GM12878 (cell line): ENCODE results near the gene ANKRD13A. TPM values are rescaled to one million over a fixed set of nuclear protein-coding genes. Genes with fewer than 3 reads are reported as not detected.

ENCODE experiments used
- ATAC-seq: fragments of 200-7000 bp; cut with Tn5 transposase; 3 replicates; pipeline ENCODE4 v1.9.1; 2020; ENCODE audit warnings: mild to moderate bottlenecking, moderate library complexity
- BruUV-seq: library from RNA; stranded (reverse); fragments of 400-500 nt; replicated peaks from 2 replicates; lab custom pipeline; 2021; lab: Mats Ljungman, UMichigan
- CTCF ChIA-PET: fragments of 300-600 bp; sonication (Branson Sonifier 250); formaldehyde crosslinking; extraction: SDS; loops from one replicate; lab custom pipeline; 2021; ENCODE audit warnings: inconsistent platforms; lab: Yijun Ruan, JAX
- POLR2A ChIA-PET: fragments of 350-600 bp; formaldehyde crosslinking; extraction: SDS; loops from one replicate; lab custom pipeline; 2021; ENCODE audit warnings: inconsistent platforms; lab: Charles Lee
- RAD21 ChIA-PET: fragments of 300-600 bp; sonication (Branson Sonifier 250); formaldehyde crosslinking; loops from one replicate; lab custom pipeline; 2023; ENCODE audit warnings: antibody characterized with exemption; ENCODE audit not compliant: unreplicated experiment; lab: Charles Lee
- SMC1A ChIA-PET: fragments of 300-600 bp; sonication (Branson Sonifier 250); formaldehyde crosslinking; loops from one replicate; lab custom pipeline; 2023; ENCODE audit not compliant: unreplicated experiment, uncharacterized antibody; lab: Charles Lee
- DNase-seq: peaks from one replicate; pipeline ENCODE4 v3.0.0-alpha.2; 2011; ENCODE audit warnings: low read depth, low spot score
- FAIRE-seq: peaks from 3 replicates; lab custom pipeline; 2011; peaks lifted over from hg19 to GRCh38; lab: Jason Lieb, UNC
- H2AFZ ChIP-seq: 2 replicates; pipeline ENCODE4 v1.6.0; 2011; ENCODE audit warnings: low read depth, low read length, control low read depth; ENCODE audit not compliant: control insufficient read depth
- H3K27ac ChIP-seq: 2 replicates; pipeline ENCODE4 v1.5.1; 2011; ENCODE audit warnings: control low read depth; ENCODE audit not compliant: control insufficient read depth, insufficient read depth
- H3K27me3 ChIP-seq, 2 experiments: replicated peaks in 1 of 2; 2 replicates each; pipeline versions ENCODE4 v1.6.0 to v1.6.1; 2011; ENCODE audit warnings: low read length in 1 of 2; ENCODE audit not compliant: control insufficient read depth in 2 of 2, insufficient read depth in 2 of 2
- H3K36me3 ChIP-seq, 2 experiments: 2 replicates each; pipeline ENCODE4 v1.5.1; 2011; ENCODE audit warnings: low read length in 1 of 2; ENCODE audit not compliant: control insufficient read depth in 2 of 2, insufficient read depth in 2 of 2
- H3K4me1 ChIP-seq: 2 replicates; pipeline ENCODE4 v1.6.1; 2011; ENCODE audit warnings: mild to moderate bottlenecking, low read length, moderate library complexity, mixed read lengths; ENCODE audit not compliant: control insufficient read depth, insufficient read depth
- H3K4me2 ChIP-seq: 2 replicates; pipeline ENCODE4 v1.6.0; 2011; ENCODE audit warnings: control low read depth; ENCODE audit not compliant: control insufficient read depth, insufficient read depth
- H3K4me3 ChIP-seq: fragments of 200-600 bp; sonication (generic); 2 replicates; pipeline ENCODE4 v1.5.1; 2016
- H3K79me2 ChIP-seq: 2 replicates; pipeline ENCODE4 v1.6.0; 2011; ENCODE audit warnings: low read length; ENCODE audit not compliant: control insufficient read depth, insufficient read depth
- H3K9ac ChIP-seq: 2 replicates; pipeline ENCODE4 v1.8.0; 2011; ENCODE audit warnings: low read length, control low read depth, mixed read lengths; ENCODE audit not compliant: control insufficient read depth, insufficient read depth
- H3K9me3 ChIP-seq: replicated peaks from 3 replicates; pipeline ENCODE4 v1.5.1; 2011; ENCODE audit warnings: mild to moderate bottlenecking, low read length; ENCODE audit not compliant: control insufficient read depth, insufficient read depth
- H4K20me1 ChIP-seq: 2 replicates; pipeline ENCODE4 v1.6.0; 2011; ENCODE audit not compliant: control insufficient read depth, insufficient read depth
- CBX5 ChIP-seq: sonication (generic); IDR thresholded peaks from 2 replicates; pipeline ENCODE4 v1.6.1; 2016; ENCODE audit warnings: low read depth, moderate library complexity, mild to moderate bottlenecking, inconsistent platforms
- EZH2 ChIP-seq: IDR thresholded peaks from 2 replicates; pipeline ENCODE4 v1.6.1; 2012; ENCODE audit warnings: low read depth, mild to moderate bottlenecking, control low read depth, inconsistent platforms, low read length, borderline replicate concordance; ENCODE audit not compliant: control insufficient read depth
- FOXK2 ChIP-seq: fragments of 450-650 bp; IDR thresholded peaks from 2 replicates; pipeline ENCODE4 v1.6.1; 2017; ENCODE audit warnings: mild to moderate bottlenecking, moderate library complexity
- IRF5 ChIP-seq: fragments of 450-650 bp; IDR thresholded peaks from 2 replicates; pipeline ENCODE4 v1.6.1; 2017; ENCODE audit warnings: borderline replicate concordance
- PAX5 ChIP-seq: IDR thresholded peaks from 2 replicates; pipeline ENCODE4 v1.6.1; 2011; ENCODE audit warnings: low read depth, low read length, borderline replicate concordance
- PRDM15 ChIP-seq: fragments of 450-650 bp; formaldehyde crosslinking; IDR thresholded peaks from 2 replicates; pipeline ENCODE4 v1.4.0; 2020; ENCODE audit warnings: mild to moderate bottlenecking, moderate library complexity
- TARDBP ChIP-seq: IDR thresholded peaks from 2 replicates; pipeline ENCODE4 v1.6.1; 2016; ENCODE audit warnings: borderline replicate concordance
- ZNF24 ChIP-seq: fragments of 450-650 bp; IDR thresholded peaks from 2 replicates; pipeline ENCODE4 v1.6.1; 2017; ENCODE audit warnings: antibody characterized with exemption, mild to moderate bottlenecking
- ZNF274 ChIP-seq: IDR thresholded peaks from one replicate; pipeline ENCODE4 v1.8.0; 2011; ENCODE audit not compliant: insufficient read length, insufficient read depth
- ZNF687 ChIP-seq: fragments of 450-650 bp; IDR thresholded peaks from 2 replicates; pipeline ENCODE4 v1.6.1; 2017; ENCODE audit warnings: mild to moderate bottlenecking, moderate library complexity
- WGBS: methylation state at CpG from one replicate; pipeline ENCODE4 v1.1.6; 2016; ENCODE audit warnings: low lambda C conversion rate; ENCODE audit not compliant: insufficient replicate concordance, insufficient coverage; ENCODE audit errors: missing lambda C conversion rate; 5-methylcytosine and 5-hydroxymethylcytosine counted together
- in situ Hi-C: fragments of 300-500 bp; cut with MboI; formaldehyde crosslinking; loops from 9 replicates; pipeline ENCODE4 v1.14.3; 2018; ENCODE audit warnings: mixed read lengths
- intact Hi-C: fragments of 100-400 bp; cut with micrococcal nuclease; formaldehyde crosslinking; loops from one replicate; pipeline ENCODE4 v1.14.2; 2022; ENCODE audit not compliant: unreplicated experiment
- polyA plus RNA-seq, 11 experiments: library from polyadenylated mRNA; depleted of rRNA in 4 of 11; unstranded in 6 of 11; stranded (reverse) in 5 of 11; fragments of >200 nt; fragmentation: Nextera tagmentation in 4 of 11; fragmentation: Illumina TruSeq in 1 of 11; extraction: Ambion mirVana in 4 of 11; extraction: Trizol in 1 of 11; gene quantifications; 1 replicate in 1 of 11; 2 replicates in 10 of 11; pipeline versions ENCODE4 v1.2.1 to v1.2.3, GENCODE V29; 2011 to 2016; ENCODE audit warnings: inconsistent platforms in 2 of 11, missing spikeins in 2 of 11, low read depth in 1 of 11
- total RNA-seq, 4 experiments: library from RNA; depleted of rRNA in 3 of 4; stranded (reverse); fragments of >200 nt in 3 of 4; fragmentation: Illumina TruSeq in 1 of 4; extraction: Trizol in 1 of 4; gene quantifications; 2 replicates each; pipeline versions ENCODE4 v1.2.1 to v1.2.3, GENCODE V29; 2013 to 2021

The ANKRD13A gene
- total and polyA plus RNA-seq, 10 of the 15 experiments (the other 5 are each of a cell fraction or from before 2014, with no cell fraction given) = 10.2 to 93.4 (median 76.5) TPM

- TF ChIP-seq PRDM15 (CRISPR knock-in tag) = no peak
- no peak for TF ChIP-seq TARDBP
Measured at GRCh38 chr12:109959411-109960093, 39.7 kb upstream of the ANKRD13A start (continued).

GRCh38 chr12:109961201-109961600 lies 38.0 kb upstream of the ANKRD13A start:
- H3K36me3 ChIP-seq = peaks cover 18 to 21% of the 10 kb centered on the region in 2 experiments
- DNase-seq (no peak), ATAC-seq (no peak)
- SMC1A ChIA-PET = interaction anchor here (0.8 kb wide), 1 partner anchor 8 kb away, joined by 3 read pairs; no protein-coding TSS in a partner anchor
- no peak overlapping the region for H2AFZ ChIP-seq
- H4K20me1 ChIP-seq = no peaks in the 10 kb centered on the region
- H3K9ac ChIP-seq = no peak overlapping the region
- H3K27ac ChIP-seq = no peak overlapping the region
- H3K79me2 ChIP-seq = no peaks in the 10 kb centered on the region
- WGBS = 98% methylated on average over 14 of the region's 14 CpGs
- intact Hi-C loops = no loop called here
- no peak for TF ChIP-seq FOXK2
- TF ChIP-seq IRF5 = no peak
- no peak for TF ChIP-seq CBX5
- TF ChIP-seq EZH2 = no peak
- no peak for TF ChIP-seq ZNF274
- no peak for TF ChIP-seq PAX5
- no peak for TF ChIP-seq ZNF687
- TF ChIP-seq ZNF24 = no peak
- TF ChIP-seq, all 136 proteins: peak for 0
- no TSS peak for BruUV-seq
- ChIA-PET CTCF (interaction anchor here (1.1 kb wide), 1 partner anchor 14 kb away, joined by 3 read pairs; no protein-coding TSS in a partner anchor), POLR2A (no interaction called here), RAD21 (no interaction called here)
- Histone ChIP-seq H3K9me3 (no peaks in the 10 kb centered on the region), H3K4me2 (no peak overlapping the region), H3K4me3 (no peak overlapping the region), H3K4me1 (no peaks in the 10 kb centered on the region), H3K27me3 (no peaks in the 10 kb centered on the region)
- in situ Hi-C loops = no loop called here
- no peak for FAIRE-seq
